Globus pallidus (tissue), 1 donor: ENCODE results near the gene CKS1B.

Source experiments
- DNase-seq: peaks from one replicate; pipeline ENCODE4 v3.0.0-alpha.2; 2015; ENCODE audit warnings: low spot score

CKS1B gene

GRCh38 chr1:154974102-154974807, at the start of gene CKS1B:
CKS1B (plus strand) TSS chr1:154974681; CDS start chr1:154974746, 65 bp downstream.
- DNase-seq, result peak; percentile 100

GRCh38 chr1:154925335-154926170, 48.9 kb upstream of the CKS1B start:
- no peak for DNase-seq

- no peak for DNase-seq
These were observed 48.3 kb upstream of the CKS1B start for GRCh38 chr1:154926201-154926600.

GRCh38 chr1:154931940-154932487, 42.5 kb upstream of the CKS1B start:
- no peak for DNase-seq

GRCh38 chr1:154934358-154934948, 40.0 kb upstream of the CKS1B start:
- no peak for DNase-seq

GRCh38 chr1:154935749-154936554, 38.5 kb upstream of the CKS1B start:
- no peak for DNase-seq

GRCh38 chr1:154936555-154937084, 37.9 kb upstream of the CKS1B start, which contains the start of gene PMVK:
PMVK (minus strand) TSS chr1:154936719; CDS start chr1:154936685, 34 bp downstream.
- DNase-seq, result peak; percentile 98

- DNase-seq, result peak; percentile 95
These were observed 37.1 kb upstream of the CKS1B start for GRCh38 chr1:154937085-154937987.

- DNase-seq, result no peak
These were observed 36.5 kb upstream of the CKS1B start for GRCh38 chr1:154937988-154938386.

GRCh38 chr1:154938604-154939399, 35.7 kb upstream of the CKS1B start:
- no peak for DNase-seq

- no peak for DNase-seq
These were observed 34.3 kb upstream of the CKS1B start for GRCh38 chr1:154940213-154940560.

- no peak for DNase-seq
These were observed 33.8 kb upstream of the CKS1B start for GRCh38 chr1:154940651-154941194.

- DNase-seq, result no peak
These were observed 33.0 kb upstream of the CKS1B start for GRCh38 chr1:154941333-154942013.

- no peak for DNase-seq
These were observed 30.7 kb upstream of the CKS1B start for GRCh38 chr1:154943649-154944400.

- DNase-seq, result no peak
These were observed 29.9 kb upstream of the CKS1B start for GRCh38 chr1:154944401-154945159.

- no peak for DNase-seq
These were observed 29.1 kb upstream of the CKS1B start for GRCh38 chr1:154945160-154945961.
